B cell (primary cell): ENCODE measurements around the gene POMP.

Experiments
- CTCF ChIP-seq: fragments of 200-600 bp; IDR thresholded peaks from one replicate; pipeline ENCODE4 v1.8.0; 2022; ENCODE audit warnings: antibody characterized with exemption, mild to moderate bottlenecking
- EZH2 ChIP-seq: IDR thresholded peaks from 2 replicates; pipeline ENCODE4 v1.6.1; 2012; ENCODE audit warnings: borderline replicate concordance, low read depth, mild to moderate bottlenecking, moderate library complexity, low read length; ENCODE audit not compliant: insufficient read depth, poor library complexity, severe bottlenecking

- TF ChIP-seq CTCF = no peak
- no peak for TF ChIP-seq EZH2
Observed at GRCh38 chr13:28714651-28715050, 55.7 kb downstream of the POMP start.
